CD14-positive monocyte (primary cell): Measurements from ENCODE around the gene TMEM174. TPM values are rescaled to one million over a fixed set of nuclear protein-coding genes. Genes with fewer than 3 reads are reported as not detected.
A peak's percentile ranks its signal among the peaks of the same experiment; 100 is the strongest.

Source experiments
- DNase-seq, 3 donors: peaks; one replicate each; pipeline ENCODE4 v3.0.0-alpha.2; 2011 to 2022
- H2AFZ ChIP-seq: 2 replicates; pipeline ENCODE4 v1.6.0; 2012; ENCODE audit warnings: mild to moderate bottlenecking, low read depth, low read length, inconsistent platforms; ENCODE audit not compliant: insufficient read depth, poor library complexity, severe bottlenecking
- H3K27ac ChIP-seq, 2 donors: 1 replicate in 1 of 2; 2 replicates in 1 of 2; pipeline ENCODE4 v1.5.1; 2012 to 2013; ENCODE audit warnings: low read length in 2 of 2, control low read depth in 1 of 2, inconsistent platforms in 1 of 2, low read depth in 1 of 2, mild to moderate bottlenecking in 1 of 2
- H3K27me3 ChIP-seq, 2 donors: one replicate each; pipeline versions ENCODE4 v1.6.0 to v1.6.1; 2011 to 2013; ENCODE audit warnings: low read length in 2 of 2; ENCODE audit not compliant: control insufficient read depth in 2 of 2, insufficient read depth in 2 of 2
- H3K36me3 ChIP-seq, 2 donors: replicated peaks in 1 of 2; 1 replicate in 1 of 2; 2 replicates in 1 of 2; pipeline versions ENCODE4 v1.5.1 to v1.6.1; 2012 to 2013; ENCODE audit warnings: low read length in 2 of 2, control low read depth in 1 of 2, inconsistent platforms in 1 of 2, mild to moderate bottlenecking in 1 of 2; ENCODE audit not compliant: insufficient read depth in 2 of 2, control insufficient read depth in 1 of 2
- H3K4me1 ChIP-seq, 2 donors: 1 replicate in 1 of 2; 2 replicates in 1 of 2; pipeline versions ENCODE4 v1.5.1 to v1.6.1; 2012 to 2013; ENCODE audit warnings: low read length in 2 of 2, control low read depth in 1 of 2, inconsistent platforms in 1 of 2, mild to moderate bottlenecking in 1 of 2, moderate library complexity in 1 of 2; ENCODE audit not compliant: insufficient read depth in 2 of 2, control insufficient read depth in 1 of 2
- H3K4me2 ChIP-seq: replicated peaks from 2 replicates; pipeline ENCODE3; 2012; ENCODE audit warnings: low read length, moderate library complexity, mild to moderate bottlenecking; ENCODE audit not compliant: poor library complexity, severe bottlenecking; ENCODE audit errors: extremely low read depth
- H3K4me3 ChIP-seq, 3 experiments: fragments of 200-600 bp in 1 of 3; sonication (generic) in 1 of 3; replicated peaks in 1 of 3; 1 replicate in 2 of 3; 2 replicates in 1 of 3; pipeline ENCODE4 v1.5.1; 2011 to 2013; ENCODE audit warnings: low read length in 3 of 3, mild to moderate bottlenecking in 3 of 3, control low read depth in 2 of 3, low read depth in 2 of 3, inconsistent platforms in 1 of 3, moderate library complexity in 1 of 3
- H3K79me2 ChIP-seq: 2 replicates; pipeline ENCODE4 v1.6.0; 2012; ENCODE audit warnings: mild to moderate bottlenecking, control low read depth, inconsistent platforms, low read length, moderate library complexity; ENCODE audit not compliant: insufficient read depth
- H3K9ac ChIP-seq: 2 replicates; pipeline ENCODE4 v1.6.0; 2017; ENCODE audit warnings: low read length, mild to moderate bottlenecking; ENCODE audit not compliant: insufficient read depth, poor library complexity, severe bottlenecking
- H3K9me3 ChIP-seq, 2 donors: replicated peaks in 1 of 2; 1 replicate in 1 of 2; 2 replicates in 1 of 2; pipeline versions ENCODE4 v1.5.1 to v1.6.1; 2012 to 2013; ENCODE audit warnings: low read length in 2 of 2, control low read depth in 1 of 2; ENCODE audit not compliant: control insufficient read depth in 1 of 2, insufficient read depth in 1 of 2
- H4K20me1 ChIP-seq: 2 replicates; pipeline ENCODE4 v1.6.0; 2012; ENCODE audit warnings: mild to moderate bottlenecking, low read length, control low read depth, moderate library complexity; ENCODE audit not compliant: insufficient read depth
- H3K27ac Mint-ChIP-seq, 7 donors: one replicate each; pipeline ENCODE4 v1.8.0; 2020; ENCODE audit warnings: mild to moderate bottlenecking in 7 of 7, mixed read lengths in 7 of 7, moderate library complexity in 6 of 7, inconsistent platforms in 2 of 7
- H3K27me3 Mint-ChIP-seq, 3 donors: one replicate each; pipeline ENCODE4 v1.8.0; 2021 to 2022; ENCODE audit warnings: low read depth in 3 of 3, mild to moderate bottlenecking in 3 of 3, mixed read lengths in 3 of 3, moderate library complexity in 3 of 3, inconsistent platforms in 1 of 3
- H3K36me3 Mint-ChIP-seq, 2 donors: one replicate each; pipeline ENCODE4 v1.8.0; 2020; ENCODE audit warnings: mixed read lengths in 2 of 2, inconsistent platforms in 1 of 2, mild to moderate bottlenecking in 1 of 2
- H3K4me1 Mint-ChIP-seq: one replicate; pipeline ENCODE4 v1.8.0; 2020; ENCODE audit warnings: mild to moderate bottlenecking, mixed read lengths
- H3K4me3 Mint-ChIP-seq, 2 donors: one replicate each; pipeline ENCODE4 v1.8.0; 2020; ENCODE audit warnings: mild to moderate bottlenecking in 2 of 2, mixed read lengths in 2 of 2, moderate library complexity in 1 of 2
- H3K9me3 Mint-ChIP-seq, 7 donors: one replicate each; pipeline ENCODE4 v1.8.0; 2020 to 2022; ENCODE audit warnings: mixed read lengths in 7 of 7, mild to moderate bottlenecking in 6 of 7, moderate library complexity in 6 of 7, inconsistent platforms in 2 of 7
- WGBS: methylation state at CpG from one replicate; pipeline ENCODE4 v1.1.5; 2013; ENCODE audit warnings: missing lambda C conversion rate; ENCODE audit not compliant: insufficient coverage; 5-methylcytosine and 5-hydroxymethylcytosine counted together
- intact Hi-C, 2 donors: fragments of 100-400 bp; cut with micrococcal nuclease; formaldehyde crosslinking; loops; one replicate each; pipeline versions ENCODE4 v1.15.0 to v1.15.1; 2023
- polyA plus RNA-seq, 3 donors: library from polyadenylated mRNA; depleted of rRNA in 1 of 3; unstranded in 2 of 3; stranded (reverse) in 1 of 3; fragments of 300-500 nt in 2 of 3; fragments of >200 nt in 1 of 3; fragmentation: Illumina TruSeq in 2 of 3; gene quantifications; 1 replicate in 2 of 3; 2 replicates in 1 of 3; pipeline ENCODE4 v1.2.3, GENCODE V29; 2012 to 2021
- TF ChIP-seq, protein P1 (sequence below): fragments of 200-600 bp; IDR thresholded peaks from one replicate; pipeline ENCODE4 v1.8.0; 2022; ENCODE audit warnings: antibody characterized with exemption, mild to moderate bottlenecking

Gene TMEM174
- polyA plus RNA-seq, 3 donors: not detected

DNA sequence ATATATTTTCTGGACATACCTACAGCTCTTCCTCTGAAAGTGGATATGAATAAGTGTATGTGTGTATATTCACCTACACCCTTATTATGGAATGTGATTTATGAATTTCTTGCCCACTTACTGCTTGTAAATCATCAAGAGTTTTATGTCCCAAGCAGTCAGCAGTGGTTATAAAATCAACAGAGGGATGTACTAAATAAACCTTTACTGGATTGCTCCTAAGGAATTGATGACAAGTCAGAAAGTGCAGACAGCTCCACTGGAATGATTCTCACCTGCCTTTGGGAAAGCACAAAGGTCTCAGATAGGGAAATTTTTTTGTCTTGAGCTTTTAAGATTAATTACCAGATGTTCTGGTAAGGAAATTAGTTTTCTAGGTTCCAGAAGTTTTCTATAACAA, 9.3 kb downstream of the TMEM174 start:
- Mint-ChIP-seq H3K4me1 (no peaks in the 10 kb centered on the region), H3K9me3 (peaks cover 4 to 14% (median 9%) of the 10 kb centered on the region in 7 donors), H3K27ac (no peak overlapping the region), H3K27me3 (peaks cover 56 to 75% (median 57%) of the 10 kb centered on the region in 3 donors), H3K36me3 (no peaks in the 10 kb centered on the region), H3K4me3 (peak overlapping the region in 1 of 2 donors; percentile 43)
- H3K9ac ChIP-seq: no peak overlapping the region
- no peak overlapping the region for H3K27ac ChIP-seq
- no peaks in the 10 kb centered on the region for H3K79me2 ChIP-seq
- TF ChIP-seq, protein P1, sequence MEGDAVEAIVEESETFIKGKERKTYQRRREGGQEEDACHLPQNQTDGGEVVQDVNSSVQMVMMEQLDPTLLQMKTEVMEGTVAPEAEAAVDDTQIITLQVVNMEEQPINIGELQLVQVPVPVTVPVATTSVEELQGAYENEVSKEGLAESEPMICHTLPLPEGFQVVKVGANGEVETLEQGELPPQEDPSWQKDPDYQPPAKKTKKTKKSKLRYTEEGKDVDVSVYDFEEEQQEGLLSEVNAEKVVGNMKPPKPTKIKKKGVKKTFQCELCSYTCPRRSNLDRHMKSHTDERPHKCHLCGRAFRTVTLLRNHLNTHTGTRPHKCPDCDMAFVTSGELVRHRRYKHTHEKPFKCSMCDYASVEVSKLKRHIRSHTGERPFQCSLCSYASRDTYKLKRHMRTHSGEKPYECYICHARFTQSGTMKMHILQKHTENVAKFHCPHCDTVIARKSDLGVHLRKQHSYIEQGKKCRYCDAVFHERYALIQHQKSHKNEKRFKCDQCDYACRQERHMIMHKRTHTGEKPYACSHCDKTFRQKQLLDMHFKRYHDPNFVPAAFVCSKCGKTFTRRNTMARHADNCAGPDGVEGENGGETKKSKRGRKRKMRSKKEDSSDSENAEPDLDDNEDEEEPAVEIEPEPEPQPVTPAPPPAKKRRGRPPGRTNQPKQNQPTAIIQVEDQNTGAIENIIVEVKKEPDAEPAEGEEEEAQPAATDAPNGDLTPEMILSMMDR: no peak
- H3K36me3 ChIP-seq: no peaks in the 10 kb centered on the region
- H3K4me3 ChIP-seq: no peak overlapping the region
- H2AFZ ChIP-seq: no peak overlapping the region
- H3K4me2 ChIP-seq: no peak overlapping the region
- no peak for DNase-seq
- no peaks in the 10 kb centered on the region for H4K20me1 ChIP-seq
- no peaks in the 10 kb centered on the region for H3K4me1 ChIP-seq
- peaks cover 51 to 84% of the 10 kb centered on the region in 2 donors for H3K27me3 ChIP-seq
- intact Hi-C loops: no loop called here
- peaks cover 4 to 6% of the 10 kb centered on the region in 2 donors for H3K9me3 ChIP-seq

DNA sequence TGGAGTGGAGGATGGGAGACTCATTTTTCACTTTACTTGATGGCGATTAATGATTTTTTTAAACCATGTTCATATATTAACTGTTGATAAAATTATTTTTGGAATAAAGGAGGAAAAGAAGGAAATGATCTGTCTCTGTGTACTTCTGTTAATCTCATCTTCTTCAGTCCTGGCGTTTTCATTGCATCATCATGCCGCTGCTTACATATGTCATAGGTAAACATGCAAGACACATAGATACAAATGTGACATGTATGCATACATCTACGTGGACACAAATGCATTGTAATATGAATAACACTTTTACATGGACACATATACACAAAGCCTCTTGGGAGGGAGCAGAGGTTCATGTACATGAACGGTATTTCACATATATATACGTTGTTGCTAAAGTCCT, 10.0 kb downstream of the TMEM174 start:
- Mint-ChIP-seq H3K9me3 (peaks cover 4 to 14% (median 9%) of the 10 kb centered on the region in 7 donors), H3K27ac (no peak overlapping the region), H3K36me3 (no peaks in the 10 kb centered on the region), H3K4me3 (peak overlapping the region in 1 of 2 donors; percentile 27), H3K27me3 (peaks cover 50 to 69% (median 53%) of the 10 kb centered on the region in 3 donors), H3K4me1 (no peaks in the 10 kb centered on the region)
- Histone ChIP-seq H3K9ac (no peak overlapping the region), H3K4me2 (no peak overlapping the region), H2AFZ (no peak overlapping the region), H3K4me1 (no peaks in the 10 kb centered on the region), H4K20me1 (no peaks in the 10 kb centered on the region), H3K27me3 (peaks cover 53 to 83% of the 10 kb centered on the region in 2 donors), H3K9me3 (peaks cover 4 to 6% of the 10 kb centered on the region in 2 donors), H3K36me3 (no peaks in the 10 kb centered on the region), H3K27ac (no peak overlapping the region), H3K4me3 (no peak overlapping the region), H3K79me2 (no peaks in the 10 kb centered on the region)
- no peak for DNase-seq
- intact Hi-C loops: no loop called here
- TF ChIP-seq, protein P1: no peak
- no CpG with 5 or more reads among the region's 6 CpGs for WGBS
